ENCODE results near the gene KIAA0040.

KIAA0040 gene

DNA sequence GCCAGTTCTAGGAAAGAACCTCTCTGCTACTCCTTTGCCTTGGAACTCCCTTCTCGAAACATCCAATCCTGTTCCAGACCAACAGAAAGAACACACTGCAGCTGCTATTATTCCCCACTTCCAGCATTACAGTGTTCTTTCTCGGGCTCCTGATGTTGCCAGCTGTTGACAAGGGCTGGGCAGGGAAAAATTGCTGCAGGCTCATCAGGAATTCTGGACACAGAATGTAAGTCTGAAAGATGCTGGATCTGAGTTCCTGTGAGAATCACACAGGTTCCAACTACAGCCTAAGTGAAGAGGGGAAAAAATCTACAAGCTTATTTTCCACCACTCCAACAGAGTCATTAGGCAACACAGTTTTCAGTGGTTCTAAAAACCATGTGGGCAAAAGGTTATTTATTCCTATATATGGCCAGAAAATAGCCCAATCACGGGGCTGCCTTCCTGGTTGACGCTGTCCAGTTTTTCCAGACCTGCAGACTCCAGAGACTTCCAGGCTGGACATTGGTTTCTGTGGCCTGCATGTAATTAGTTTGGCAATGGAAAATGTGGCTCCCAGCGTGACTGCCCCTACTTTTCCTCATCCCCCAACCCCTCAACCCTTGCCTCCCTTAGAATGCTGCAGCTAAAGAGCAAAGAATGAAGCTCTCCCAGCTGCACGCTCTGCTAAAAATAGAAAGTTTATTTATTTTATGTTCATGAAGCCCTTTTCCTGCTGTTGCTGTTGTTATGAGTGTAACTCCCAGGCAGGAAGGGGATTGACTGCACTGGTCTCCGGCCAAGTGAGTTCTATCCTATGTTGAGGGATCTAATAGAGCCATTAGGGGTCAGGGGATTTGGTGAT is 8.3 kb upstream of the KIAA0040 start:
- DNase-seq (ENCODE audit: low spot score): no peak

DNA sequence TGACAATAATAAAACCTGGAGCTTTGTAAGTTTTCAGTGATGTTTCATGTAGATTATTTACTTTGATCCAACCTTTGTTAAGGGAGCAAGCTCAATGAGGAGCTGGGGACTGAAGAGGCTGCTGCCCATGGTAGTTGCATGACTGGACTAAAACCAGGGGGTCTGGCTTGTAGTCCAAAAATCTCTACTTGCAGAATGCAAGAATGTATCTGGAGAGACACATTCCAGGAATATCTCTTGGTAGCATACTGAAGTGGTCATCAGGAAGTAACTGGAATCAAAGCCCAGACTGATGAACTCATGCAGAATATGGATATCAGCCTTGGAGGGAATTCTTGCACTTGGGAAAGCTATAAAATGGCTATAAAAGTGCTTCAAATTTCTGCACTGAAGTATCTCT is 5.8 kb upstream of the KIAA0040 start:
- no peak for DNase-seq (ENCODE audit: low spot score)

DNA sequence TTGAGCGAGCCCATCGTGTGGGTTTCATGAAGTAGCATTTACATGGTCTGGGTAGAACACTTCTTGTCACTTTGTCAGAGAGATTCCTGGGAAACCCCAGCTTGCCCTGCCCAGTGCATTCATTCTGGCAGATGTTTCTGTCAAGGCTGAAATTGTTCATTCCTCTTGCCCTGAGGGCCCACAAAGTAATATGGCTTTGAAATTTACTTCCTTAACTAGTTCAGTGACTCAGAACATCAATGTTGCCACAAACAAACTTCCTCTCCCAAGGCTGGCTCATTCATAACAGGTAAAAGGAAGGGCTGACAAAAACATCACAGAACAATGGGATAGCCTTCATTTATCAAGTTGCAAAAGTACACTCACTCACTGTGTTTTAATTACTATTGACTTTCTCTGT is 5.0 kb upstream of the KIAA0040 start:
- no peak for DNase-seq (ENCODE audit: low spot score)

DNA sequence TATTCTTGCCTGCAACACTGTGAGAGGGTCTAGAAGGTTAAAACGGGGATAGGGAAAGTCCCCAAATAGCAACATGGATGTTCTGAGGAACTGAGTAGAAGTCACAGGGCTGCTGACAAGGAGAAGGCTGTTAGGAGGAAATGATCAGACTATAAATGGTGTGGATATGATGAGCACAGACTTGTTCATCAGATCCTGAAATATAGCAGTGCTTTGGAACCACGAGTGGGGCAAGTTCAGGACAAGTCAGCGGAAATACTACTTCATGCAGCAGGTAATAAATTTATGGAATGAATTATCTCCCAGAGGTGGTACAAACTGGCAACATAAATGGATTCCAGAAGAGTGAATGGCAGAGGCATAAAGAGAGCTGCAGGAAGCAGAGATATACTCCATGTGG is 3.2 kb upstream of the KIAA0040 start:
- no peak for DNase-seq (ENCODE audit: low spot score)

DNA sequence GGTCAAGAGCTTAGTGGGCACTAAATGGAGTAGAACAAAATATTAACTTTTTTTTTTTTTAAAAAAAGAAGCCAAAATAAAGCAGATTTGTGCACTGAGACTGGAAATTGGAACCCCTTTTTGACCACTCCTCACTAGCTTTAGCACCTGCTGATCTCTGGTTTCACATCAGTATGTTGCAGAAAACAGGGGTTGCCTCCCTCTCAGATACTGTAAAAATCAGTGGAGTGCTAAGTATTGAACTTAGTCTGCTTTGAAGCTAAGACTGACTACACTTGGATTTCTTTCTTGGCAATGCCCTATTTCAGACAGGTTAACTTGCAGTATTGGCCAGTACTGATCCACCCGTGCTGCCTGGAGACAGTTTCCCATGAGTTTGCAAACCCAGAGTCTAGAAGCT is 2.7 kb upstream of the KIAA0040 start:
- DNase-seq (ENCODE audit: low spot score): no peak

DNA sequence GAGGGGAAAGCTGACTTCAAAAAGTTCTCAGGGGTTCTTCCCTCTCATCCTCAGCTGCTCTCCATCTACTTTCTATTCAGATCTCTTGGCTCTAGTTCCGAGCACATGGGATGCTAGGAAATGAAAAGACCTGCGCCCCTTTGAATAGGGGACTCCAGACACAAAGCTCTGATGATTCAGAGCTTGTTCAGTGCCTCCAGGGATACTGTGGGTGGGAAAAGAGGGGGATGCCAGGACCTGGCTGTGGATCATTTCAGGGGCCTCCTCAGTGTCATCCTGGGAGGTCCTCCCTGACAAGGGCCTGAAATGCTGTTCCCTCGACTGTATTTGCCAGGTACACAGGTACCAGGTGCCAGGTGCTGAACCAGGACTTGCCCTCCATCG is 943 bp upstream of the KIAA0040 start:
- no peak for DNase-seq (ENCODE audit: low spot score)

DNA sequence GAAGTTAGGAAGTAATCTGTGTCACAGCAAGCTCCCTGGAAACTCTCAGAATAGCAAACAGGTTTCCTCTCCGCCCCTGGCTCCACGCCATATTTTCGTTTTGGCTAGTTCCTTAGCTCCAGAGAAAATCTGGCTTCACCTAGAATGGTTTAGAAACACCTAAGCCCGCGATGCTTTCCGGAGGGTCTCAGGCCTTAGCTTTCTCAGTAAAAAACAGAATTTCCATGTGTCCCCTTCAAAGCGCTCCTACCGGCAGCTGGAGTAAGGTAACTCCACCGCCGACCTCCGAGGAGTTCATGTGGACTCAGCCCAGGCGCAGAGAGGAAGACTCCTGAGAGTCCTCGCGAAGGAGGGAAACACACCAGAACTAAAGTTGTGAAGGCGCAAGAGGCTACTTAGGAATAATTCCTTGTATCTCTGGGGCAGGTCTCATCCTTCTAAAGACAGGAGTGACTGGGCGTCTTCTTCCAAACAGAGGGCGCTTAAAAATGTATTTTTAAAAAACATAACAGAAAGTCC is 406 bp downstream of the KIAA0040 start:
- peak; percentile 55 for DNase-seq (ENCODE audit: low spot score)

DNA sequence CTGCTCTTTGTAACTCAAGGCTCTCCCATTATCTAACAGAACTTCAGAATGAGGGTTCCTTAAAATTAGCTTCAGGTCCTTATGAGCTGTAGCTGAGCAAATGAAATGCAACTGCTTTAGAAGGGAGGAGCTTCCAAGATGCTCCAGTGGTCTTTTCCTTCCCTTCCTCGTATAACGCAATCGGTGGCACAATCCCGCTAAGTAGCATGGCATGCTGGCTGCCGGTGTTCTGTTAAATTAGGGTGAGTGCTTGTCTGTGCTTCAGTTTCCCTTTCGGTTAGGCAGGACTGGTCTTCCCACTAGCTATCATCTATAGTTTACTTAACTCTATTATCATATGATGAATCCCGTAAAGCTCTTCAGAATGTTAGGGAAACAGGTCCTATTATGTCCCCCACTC is 917 bp downstream of the KIAA0040 start:
- DNase-seq (ENCODE audit: low spot score): no peak

DNA sequence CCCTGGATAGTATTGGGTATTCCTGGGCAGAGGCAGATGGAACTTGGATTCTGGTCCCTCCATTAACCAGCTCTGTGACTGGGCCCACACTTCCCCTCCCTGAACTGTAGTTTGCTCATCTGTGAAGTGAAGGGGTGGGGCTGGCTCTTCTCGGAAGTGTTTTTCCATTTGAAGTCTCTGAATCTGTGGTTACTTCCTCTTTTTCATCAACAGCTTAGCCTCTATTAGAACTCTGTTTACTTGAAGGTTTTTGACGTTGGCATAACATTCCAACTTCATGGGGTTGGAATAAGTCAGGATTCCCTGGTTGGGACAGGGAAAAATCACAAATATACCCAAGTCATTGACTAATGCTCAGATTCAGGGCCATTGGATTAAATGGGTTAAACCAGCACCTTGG is 3.6 kb downstream of the KIAA0040 start:
- no peak for DNase-seq (ENCODE audit: low spot score)

DNA sequence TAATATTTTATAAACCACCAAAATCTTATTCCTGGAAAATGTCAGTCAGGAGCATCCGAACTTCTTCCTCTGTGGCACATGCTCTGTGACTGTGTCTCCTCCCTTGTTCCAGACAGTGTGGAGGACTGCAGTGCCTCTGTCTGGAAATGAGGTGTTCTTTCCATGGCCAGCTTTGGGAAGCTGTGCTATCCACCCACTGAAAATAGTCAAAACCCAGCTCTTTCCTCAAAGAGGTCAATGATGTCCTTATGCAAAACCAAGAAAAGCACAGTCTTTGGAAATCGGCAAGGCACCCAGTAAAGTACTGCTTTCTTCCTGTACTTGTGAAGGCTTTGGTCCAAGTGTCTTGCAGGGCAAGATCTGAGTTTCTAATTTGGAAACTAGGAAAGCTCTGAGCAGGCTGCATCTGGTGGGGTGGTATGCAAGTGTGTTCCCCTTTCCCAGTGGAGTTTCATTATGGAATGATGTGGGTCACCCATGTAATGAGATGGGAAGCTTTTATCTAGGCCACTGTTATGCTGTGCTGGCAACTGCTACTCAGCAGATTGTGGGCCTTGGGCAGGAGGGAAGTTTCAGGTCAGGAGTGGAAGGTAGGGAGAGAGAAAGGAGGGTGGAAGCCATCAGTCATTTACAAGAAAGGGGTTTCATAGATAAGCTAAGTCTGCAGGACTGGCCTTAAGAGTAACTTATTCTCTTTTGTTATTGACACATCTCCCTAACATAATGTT is 6.0 kb downstream of the KIAA0040 start:
- peak; percentile 57 for DNase-seq (ENCODE audit: low spot score)

DNA sequence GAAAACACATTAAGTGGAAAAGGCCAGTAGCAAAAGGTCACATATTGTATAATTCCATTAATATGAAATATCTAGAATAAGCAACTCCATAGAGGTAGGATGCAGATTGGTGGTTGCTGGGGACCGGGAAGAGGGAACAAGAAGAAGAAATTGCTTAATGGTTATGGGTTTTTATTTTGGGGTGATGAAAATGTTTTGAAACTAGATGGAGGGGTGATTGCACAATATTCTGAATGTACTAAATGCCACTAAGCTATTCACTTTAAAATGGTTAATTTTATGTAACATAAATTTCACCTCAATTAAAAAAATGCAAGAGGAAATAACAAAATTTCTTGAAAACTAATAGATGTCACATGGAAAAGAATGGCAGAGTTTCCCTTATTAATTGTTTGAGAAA is 6.7 kb downstream of the KIAA0040 start:
- no peak for DNase-seq (ENCODE audit: low spot score)

DNA sequence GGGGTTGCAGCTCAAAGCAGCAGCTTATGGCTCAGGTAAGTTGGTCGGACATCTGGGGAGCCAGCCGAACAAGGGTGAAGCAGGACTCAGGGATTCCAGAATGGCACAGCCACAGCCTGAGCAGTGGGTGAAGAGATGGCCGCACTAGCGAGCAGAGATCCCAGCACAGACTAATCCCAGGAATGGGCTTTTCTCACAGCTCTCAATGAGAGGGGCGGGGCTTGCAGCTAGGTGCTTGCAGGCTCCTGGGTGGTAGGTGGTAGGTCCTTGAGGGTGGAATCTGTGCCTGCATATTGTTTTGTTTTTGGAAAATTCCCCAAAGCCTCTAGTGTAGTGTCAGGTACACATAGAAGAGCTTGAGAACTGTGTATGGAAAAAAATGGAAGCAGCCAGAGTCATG is 9.0 kb downstream of the KIAA0040 start:
- no peak for DNase-seq (ENCODE audit: low spot score)

DNA sequence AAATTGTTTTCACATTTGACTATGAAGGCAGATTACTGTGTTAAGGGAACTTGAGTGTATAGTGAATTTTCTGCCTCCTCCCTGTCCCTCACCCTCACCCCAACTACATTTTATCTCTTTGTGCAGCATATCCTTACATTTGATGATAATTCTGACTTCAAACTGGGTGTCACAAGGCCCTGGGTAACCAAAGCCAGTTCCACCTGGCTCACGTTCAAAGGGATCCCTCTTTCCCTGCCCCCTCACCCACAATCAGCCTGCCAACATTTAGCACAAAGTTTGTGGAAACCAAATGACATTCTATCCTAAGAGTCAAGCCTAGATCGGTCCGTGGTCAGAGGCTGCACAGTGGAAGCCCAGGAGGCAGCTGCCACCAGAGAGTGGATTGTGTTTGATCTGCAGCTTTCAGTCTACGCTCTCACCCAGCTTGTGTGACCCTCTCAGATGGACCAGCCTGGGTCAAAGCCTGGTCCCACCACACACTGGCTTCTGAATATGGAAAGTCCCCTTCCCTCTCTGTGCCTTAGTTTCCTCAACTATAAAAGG is 10.3 kb downstream of the KIAA0040 start:
- DNase-seq (ENCODE audit: low spot score): no peak

DNA sequence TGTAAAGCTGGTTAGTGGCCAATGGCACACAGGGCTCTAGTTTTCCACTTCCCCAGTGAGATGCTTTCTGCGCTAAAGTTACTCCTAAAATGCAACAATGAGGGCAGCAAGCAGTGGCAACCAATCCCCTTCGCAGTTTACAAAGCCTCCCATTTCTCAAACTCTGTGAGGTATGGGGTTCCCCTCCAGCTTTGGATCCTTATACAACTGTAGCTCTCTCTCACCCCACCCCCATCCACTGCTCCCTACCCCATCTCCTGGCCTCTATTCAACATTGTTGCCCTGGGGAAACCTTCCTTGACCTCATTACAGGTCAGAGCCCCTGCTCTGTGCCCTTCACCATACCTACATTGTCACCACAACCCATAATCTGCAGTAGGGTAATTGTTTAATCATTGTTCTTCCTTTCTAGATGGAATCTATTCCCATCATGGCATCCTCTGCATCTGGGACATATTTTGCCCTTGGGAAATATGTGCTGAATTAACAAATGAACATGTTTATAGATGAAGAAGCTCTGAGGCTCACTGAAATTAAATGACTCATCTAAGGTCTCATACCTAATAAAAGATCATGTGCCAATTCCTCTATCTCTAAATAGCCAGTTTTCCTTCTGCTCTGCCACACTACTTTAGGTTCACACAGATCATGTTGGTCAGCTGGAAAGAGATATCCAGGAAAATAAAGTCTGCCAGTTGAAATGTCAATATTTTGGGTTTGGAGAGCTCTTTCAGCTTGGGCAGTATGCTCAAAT is 12.6 kb downstream of the KIAA0040 start:
- DNase-seq (ENCODE audit: low spot score): no peak

DNA sequence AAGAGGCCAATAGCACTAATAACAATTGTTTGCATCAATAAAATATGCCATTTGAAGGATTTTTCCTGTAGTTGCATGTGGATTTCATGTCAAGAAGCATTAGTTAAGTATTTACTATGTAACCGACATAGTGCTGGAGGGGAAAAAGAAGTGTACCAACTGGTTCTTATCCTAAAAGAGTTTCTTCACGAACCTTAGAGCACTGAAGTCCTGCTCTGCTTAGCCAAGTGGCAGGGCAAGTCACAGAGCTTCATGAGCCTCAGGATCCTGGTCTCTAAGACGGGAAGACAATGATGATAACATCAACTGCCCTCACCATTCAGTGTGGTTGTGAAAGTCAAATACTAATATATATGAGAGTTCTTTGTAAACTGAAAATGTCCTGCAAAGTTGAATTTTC is 14.1 kb downstream of the KIAA0040 start:
- no peak for DNase-seq (ENCODE audit: low spot score)

DNA sequence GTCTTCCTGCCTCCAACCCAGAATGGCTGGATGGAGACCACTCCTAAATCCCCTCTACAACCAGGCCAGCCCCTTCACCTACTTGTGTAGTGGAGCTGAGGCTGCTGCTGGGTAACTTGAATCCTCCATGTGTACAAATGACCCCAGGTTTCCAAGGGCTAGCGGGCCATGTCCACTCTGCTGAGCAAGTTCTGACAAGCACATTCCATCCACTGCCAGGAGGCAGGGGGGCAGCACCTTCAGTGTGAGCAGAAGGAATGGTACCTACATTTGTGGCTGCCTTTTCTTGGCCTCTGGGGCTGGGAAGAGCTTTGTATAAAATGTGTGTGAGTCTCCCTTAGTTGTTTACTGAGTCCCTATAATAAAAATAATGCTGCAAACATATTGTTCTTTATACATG is 14.5 kb downstream of the KIAA0040 start:
- no peak for DNase-seq (ENCODE audit: low spot score)

DNA sequence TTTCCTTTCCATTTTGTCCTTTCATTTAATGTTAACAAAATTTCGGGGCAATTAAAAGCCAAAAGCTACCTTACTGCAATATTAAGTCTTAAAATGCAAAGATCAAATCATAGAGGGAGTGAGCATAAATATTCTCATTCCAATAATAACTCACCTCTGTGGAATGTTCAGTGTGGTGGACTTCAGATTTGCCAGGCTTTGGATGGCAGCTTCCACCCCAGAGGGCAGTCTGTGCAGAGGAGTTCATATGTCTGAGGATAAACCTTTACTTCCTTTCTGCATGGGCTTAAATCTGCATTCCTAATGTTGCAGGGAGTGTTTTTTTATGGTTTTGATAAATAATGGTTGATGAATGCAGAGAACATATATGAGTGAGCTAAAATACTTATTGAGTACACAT is 16.3 kb downstream of the KIAA0040 start:
- DNase-seq (ENCODE audit: low spot score): no peak

DNA sequence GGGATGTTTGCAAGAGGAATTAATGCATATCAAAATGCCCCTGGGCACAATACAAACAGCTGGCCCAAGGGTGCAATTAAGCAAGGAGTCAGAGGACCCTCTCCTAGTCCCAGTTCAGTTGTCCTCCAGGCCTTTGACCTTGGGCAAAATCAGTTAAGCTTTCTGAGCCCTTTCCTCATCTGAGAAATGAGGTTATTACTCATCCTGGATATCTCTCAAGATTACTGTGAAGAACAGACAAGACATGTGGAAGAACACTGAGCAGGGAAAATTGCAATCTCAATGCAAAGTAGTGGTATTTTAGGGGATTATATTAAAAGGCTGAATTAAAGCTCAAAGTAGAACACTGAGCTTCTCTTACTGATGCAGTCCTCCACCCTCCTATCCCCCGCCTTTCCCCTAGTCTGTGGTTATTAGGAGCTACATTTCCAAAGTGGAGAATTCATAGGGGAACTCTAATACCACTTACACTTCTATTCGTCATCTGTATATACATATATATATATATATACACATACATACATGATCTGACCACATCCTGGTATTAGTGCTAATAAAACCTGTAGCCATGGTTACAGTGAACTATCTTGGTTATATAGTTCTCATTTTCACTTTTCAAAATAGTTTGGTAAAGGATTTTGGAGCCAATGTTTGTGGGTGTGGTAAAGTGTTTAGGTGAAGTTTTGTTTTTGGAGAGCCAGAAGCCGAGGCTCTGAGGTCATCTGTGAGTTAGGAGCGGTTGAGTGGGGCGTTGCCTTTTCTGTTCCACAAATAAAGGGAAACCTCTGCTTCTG is 18.1 kb downstream of the KIAA0040 start:
- DNase-seq (ENCODE audit: low spot score): no peak

DNA sequence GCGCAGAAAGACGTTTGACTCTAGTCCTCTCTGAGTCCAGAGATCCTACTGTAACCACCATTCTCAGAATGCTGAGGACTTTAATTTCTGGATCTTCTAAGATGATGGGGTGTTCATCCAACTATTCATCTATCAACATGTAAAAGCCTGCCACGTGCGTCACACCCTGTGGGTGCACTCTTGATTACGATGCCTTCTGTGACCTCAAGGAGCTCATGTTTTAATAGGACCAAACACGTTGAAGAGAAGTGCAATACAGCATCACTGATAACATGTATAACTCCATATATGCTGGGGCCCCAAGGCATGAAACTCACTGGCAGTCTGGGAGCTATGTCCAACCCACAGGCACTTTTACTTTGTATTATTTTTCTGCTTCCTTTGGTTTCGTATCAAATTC is 19.0 kb downstream of the KIAA0040 start:
- DNase-seq (ENCODE audit: low spot score): no peak

DNA sequence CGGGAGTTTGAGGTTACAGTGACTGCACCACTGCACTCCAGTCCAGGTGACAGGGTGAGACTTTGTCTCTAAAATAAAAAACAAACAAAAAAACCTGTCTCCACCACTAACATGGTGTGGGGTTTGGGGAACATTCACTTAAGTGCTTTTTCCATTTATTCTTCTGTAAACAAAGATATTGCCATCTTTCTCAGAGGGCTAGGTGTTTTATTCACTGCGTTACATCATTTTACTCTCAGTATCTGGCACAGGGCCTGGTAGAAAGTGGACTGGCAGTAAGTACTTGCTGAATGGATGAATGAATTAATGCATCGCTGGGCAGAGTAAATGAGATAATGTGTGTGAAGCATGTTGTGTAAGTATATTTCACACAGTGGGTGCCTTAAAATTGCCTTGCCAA is 20.1 kb downstream of the KIAA0040 start:
- DNase-seq (ENCODE audit: low spot score): no peak

DNA sequence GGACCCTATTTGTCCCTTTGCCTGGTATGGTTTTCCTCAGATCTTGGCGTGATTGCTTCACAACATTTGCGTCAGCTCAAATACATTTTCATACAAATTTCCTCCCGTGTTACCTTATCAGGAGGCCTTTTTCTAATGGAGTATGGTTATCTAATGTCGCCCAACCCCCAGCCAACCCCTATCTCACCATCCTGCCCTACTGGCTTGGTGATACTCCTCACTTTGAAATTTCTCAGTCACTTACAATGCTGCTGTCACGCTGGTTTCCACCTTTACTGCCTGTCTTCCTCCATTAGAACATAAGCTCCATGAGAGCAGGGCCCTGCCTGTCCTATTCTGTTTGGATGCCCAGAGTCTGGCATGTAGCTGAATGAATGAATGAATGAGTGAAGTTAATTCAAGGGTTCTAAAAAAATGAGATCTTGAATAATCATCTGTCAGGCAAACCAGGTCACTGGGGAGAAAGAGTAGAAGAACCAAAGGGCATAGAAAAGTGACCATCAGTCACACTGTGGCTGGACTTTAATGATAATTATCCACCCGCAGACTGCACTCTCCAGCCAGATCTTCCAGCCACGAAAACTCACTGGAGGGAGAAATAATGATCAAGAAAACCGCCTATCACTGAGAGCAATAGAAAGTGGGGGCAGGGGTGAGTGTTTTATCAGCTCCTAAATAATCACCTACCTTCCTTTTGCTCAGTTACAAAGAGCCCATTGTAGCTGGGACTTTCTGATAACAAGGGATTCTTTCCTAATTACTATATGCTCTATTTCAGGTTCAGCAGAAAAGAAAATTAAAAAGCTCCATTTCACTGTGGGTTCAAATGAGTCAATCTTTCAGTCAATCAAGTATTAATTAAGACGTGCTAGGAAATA is 21.3 kb downstream of the KIAA0040 start:
- no peak for DNase-seq (ENCODE audit: low spot score)

Measured in cerebellar cortex (tissue), 1 donor.